K562 (cell line): ENCODE results near the gene NRTN. TPM values are rescaled to one million over a fixed set of nuclear protein-coding genes. Genes with fewer than 3 reads are reported as not detected.

Experiments used
- BCL6 ChIP-seq: fragments of 250-450 bp; sonication (Bioruptor Pico); IDR thresholded peaks from 2 replicates; pipeline ENCODE4 v1.4.0; 2020
- ETV5 ChIP-seq: sonication (generic); formaldehyde crosslinking; IDR thresholded peaks from 2 replicates; pipeline ENCODE4 v1.4.0; 2020; ENCODE audit warnings: low read depth, mild to moderate bottlenecking, missing genetic modification reagents
- HDAC3 ChIP-seq: fragments of 450-650 bp; IDR thresholded peaks from 2 replicates; pipeline ENCODE4 v1.6.1; 2018; ENCODE audit warnings: borderline replicate concordance, mild to moderate bottlenecking, moderate library complexity; ENCODE audit not compliant: partially characterized antibody
- POLR2G ChIP-seq: fragments of 200-400 bp; formaldehyde crosslinking; IDR thresholded peaks from 2 replicates; pipeline ENCODE4 v1.6.1; 2017; ENCODE audit warnings: low read depth, mild to moderate bottlenecking, antibody characterized with exemption, low read length, moderate library complexity
- POLR3A ChIP-seq: IDR thresholded peaks from 2 replicates; pipeline ENCODE4 v1.6.1; 2011; ENCODE audit warnings: borderline replicate concordance, mild to moderate bottlenecking, moderate library complexity; ENCODE audit not compliant: insufficient read length, insufficient read depth; ENCODE audit errors: extremely low read depth
- POU5F1 ChIP-seq: fragments of 150-350 bp; IDR thresholded peaks from 2 replicates; pipeline ENCODE4 v1.6.1; 2014; ENCODE audit warnings: borderline replicate concordance, low read length, low read depth, mild to moderate bottlenecking; ENCODE audit not compliant: partially characterized antibody
- XRCC5 ChIP-seq: fragments of 200-400 bp; formaldehyde crosslinking; IDR thresholded peaks from 2 replicates; pipeline ENCODE4 v1.6.1; 2017; ENCODE audit warnings: low read depth, mild to moderate bottlenecking, low read length
- ZNF174 ChIP-seq: fragments of 250-450 bp; sonication (Bioruptor Pico); IDR thresholded peaks from 2 replicates; pipeline ENCODE4 v1.4.0; 2020; ENCODE audit warnings: mild to moderate bottlenecking
- ZNF780A ChIP-seq: fragments of 250-450 bp; sonication (Bioruptor Pico); IDR thresholded peaks from 2 replicates; pipeline ENCODE4 v1.5.0; 2021; ENCODE audit warnings: mild to moderate bottlenecking
- polyA plus RNA-seq, 8 experiments: library from polyadenylated mRNA; depleted of rRNA in 4 of 8; stranded (reverse) in 5 of 8; unstranded in 3 of 8; fragments of >200 nt; fragmentation: Nextera tagmentation in 2 of 8; fragmentation: Illumina TruSeq in 1 of 8; extraction: Ambion mirVana in 2 of 8; extraction: Trizol in 1 of 8; gene quantifications; 2 replicates each; pipeline versions ENCODE4 v1.2.1 to v1.2.3, GENCODE V29; 2011 to 2014; ENCODE audit warnings: inconsistent platforms in 1 of 8, missing spikeins in 1 of 8
- total RNA-seq, 7 experiments: library from RNA; depleted of rRNA in 6 of 7; stranded (reverse); fragments of >200 nt in 6 of 7; fragmentation: Illumina TruSeq in 2 of 7; extraction: Trizol in 2 of 7; gene quantifications; 2 replicates each; pipeline versions ENCODE4 v1.2.1 to v1.2.3, GENCODE V29; 2011 to 2021; ENCODE audit warnings: low replicate concordance in 1 of 7
- TF ChIP-seq, protein P1 (sequence below): fragments of 250-450 bp; sonication (Bioruptor Pico); IDR thresholded peaks from 2 replicates; pipeline ENCODE4 v1.4.0; 2020; ENCODE audit warnings: mild to moderate bottlenecking
- TF ChIP-seq, protein P2 (sequence below): fragments of 200-600 bp; sonication (generic); IDR thresholded peaks from one replicate; pipeline ENCODE4 v1.6.1; 2012; ENCODE audit warnings: mild to moderate bottlenecking, low read depth, low read length, inconsistent platforms

NRTN gene
- total and polyA plus RNA-seq, 9 of the 15 experiments (the other 6 are each of a cell fraction or from before 2014, with no cell fraction given) = 0.62 to 8.1 (median 1.6) TPM; not detected in 2

DNA sequence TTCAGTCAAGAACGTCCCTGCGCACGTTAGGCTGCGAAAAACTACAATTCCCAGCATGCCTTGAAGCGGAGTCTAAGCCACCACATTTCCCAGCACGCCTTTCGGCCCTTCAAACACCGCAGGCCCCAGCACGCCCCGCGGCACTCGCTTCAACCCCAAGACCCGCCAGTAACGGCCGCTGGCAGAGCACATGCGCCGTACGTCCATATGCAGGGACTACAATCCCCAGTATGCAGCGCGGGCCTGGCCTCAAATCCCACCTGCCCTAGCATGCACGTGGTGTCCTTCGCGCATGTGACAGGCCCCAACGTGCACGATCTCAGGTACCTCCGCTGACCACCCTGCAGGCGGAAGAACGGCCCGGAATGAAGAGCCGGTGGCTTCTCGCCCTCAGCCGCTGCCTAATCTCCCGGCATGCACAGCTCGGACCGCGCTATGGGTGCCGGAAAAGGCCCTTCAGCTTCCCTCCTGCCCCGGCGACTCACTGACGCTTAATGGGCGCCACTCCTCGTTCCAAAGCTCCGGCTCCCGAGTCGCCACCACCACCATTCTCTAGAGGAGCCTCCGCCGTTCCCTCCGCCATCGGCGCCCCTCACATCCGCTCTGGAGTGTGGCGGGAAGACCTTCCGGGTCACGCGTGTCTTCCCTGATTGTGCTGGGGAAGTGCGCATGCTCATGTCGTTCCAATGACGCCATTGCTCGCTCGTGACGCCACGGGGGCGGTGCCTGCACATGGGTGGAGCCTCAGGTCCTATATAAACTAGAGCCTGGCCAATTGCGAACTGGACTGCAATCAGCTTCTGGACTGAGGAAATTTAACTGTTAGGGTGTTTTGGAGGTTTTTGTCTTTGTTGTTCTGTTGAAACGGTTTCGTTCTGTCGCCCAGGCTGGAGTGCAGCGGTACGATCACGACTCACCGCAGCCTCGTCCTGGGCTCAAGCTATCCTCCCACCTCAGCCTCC lies 14.0 kb upstream of the NRTN start, which contains the start of gene DUS3L (continued):
- TF ChIP-seq, protein P1, sequence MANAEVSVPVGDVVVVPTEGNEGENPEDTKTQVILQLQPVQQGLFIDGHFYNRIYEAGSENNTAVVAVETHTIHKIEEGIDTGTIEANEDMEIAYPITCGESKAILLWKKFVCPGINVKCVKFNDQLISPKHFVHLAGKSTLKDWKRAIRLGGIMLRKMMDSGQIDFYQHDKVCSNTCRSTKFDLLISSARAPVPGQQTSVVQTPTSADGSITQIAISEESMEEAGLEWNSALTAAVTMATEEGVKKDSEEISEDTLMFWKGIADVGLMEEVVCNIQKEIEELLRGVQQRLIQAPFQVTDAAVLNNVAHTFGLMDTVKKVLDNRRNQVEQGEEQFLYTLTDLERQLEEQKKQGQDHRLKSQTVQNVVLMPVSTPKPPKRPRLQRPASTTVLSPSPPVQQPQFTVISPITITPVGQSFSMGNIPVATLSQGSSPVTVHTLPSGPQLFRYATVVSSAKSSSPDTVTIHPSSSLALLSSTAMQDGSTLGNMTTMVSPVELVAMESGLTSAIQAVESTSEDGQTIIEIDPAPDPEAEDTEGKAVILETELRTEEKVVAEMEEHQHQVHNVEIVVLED (CRISPR knock-in tag) = peak; percentile 15
- TF ChIP-seq ZNF780A (CRISPR knock-in tag) (no peak), XRCC5 (no peak; the same call in 1 of the 2 replicates), POLR2G (peak; percentile 98), ETV5 (CRISPR knock-in tag) (peak; percentile 89), POU5F1 (peak; percentile 10), HDAC3 (no peak), POLR3A (no peak), ZNF174 (CRISPR knock-in tag) (no peak), BCL6 (CRISPR knock-in tag) (no peak)
- TF ChIP-seq, protein P2, sequence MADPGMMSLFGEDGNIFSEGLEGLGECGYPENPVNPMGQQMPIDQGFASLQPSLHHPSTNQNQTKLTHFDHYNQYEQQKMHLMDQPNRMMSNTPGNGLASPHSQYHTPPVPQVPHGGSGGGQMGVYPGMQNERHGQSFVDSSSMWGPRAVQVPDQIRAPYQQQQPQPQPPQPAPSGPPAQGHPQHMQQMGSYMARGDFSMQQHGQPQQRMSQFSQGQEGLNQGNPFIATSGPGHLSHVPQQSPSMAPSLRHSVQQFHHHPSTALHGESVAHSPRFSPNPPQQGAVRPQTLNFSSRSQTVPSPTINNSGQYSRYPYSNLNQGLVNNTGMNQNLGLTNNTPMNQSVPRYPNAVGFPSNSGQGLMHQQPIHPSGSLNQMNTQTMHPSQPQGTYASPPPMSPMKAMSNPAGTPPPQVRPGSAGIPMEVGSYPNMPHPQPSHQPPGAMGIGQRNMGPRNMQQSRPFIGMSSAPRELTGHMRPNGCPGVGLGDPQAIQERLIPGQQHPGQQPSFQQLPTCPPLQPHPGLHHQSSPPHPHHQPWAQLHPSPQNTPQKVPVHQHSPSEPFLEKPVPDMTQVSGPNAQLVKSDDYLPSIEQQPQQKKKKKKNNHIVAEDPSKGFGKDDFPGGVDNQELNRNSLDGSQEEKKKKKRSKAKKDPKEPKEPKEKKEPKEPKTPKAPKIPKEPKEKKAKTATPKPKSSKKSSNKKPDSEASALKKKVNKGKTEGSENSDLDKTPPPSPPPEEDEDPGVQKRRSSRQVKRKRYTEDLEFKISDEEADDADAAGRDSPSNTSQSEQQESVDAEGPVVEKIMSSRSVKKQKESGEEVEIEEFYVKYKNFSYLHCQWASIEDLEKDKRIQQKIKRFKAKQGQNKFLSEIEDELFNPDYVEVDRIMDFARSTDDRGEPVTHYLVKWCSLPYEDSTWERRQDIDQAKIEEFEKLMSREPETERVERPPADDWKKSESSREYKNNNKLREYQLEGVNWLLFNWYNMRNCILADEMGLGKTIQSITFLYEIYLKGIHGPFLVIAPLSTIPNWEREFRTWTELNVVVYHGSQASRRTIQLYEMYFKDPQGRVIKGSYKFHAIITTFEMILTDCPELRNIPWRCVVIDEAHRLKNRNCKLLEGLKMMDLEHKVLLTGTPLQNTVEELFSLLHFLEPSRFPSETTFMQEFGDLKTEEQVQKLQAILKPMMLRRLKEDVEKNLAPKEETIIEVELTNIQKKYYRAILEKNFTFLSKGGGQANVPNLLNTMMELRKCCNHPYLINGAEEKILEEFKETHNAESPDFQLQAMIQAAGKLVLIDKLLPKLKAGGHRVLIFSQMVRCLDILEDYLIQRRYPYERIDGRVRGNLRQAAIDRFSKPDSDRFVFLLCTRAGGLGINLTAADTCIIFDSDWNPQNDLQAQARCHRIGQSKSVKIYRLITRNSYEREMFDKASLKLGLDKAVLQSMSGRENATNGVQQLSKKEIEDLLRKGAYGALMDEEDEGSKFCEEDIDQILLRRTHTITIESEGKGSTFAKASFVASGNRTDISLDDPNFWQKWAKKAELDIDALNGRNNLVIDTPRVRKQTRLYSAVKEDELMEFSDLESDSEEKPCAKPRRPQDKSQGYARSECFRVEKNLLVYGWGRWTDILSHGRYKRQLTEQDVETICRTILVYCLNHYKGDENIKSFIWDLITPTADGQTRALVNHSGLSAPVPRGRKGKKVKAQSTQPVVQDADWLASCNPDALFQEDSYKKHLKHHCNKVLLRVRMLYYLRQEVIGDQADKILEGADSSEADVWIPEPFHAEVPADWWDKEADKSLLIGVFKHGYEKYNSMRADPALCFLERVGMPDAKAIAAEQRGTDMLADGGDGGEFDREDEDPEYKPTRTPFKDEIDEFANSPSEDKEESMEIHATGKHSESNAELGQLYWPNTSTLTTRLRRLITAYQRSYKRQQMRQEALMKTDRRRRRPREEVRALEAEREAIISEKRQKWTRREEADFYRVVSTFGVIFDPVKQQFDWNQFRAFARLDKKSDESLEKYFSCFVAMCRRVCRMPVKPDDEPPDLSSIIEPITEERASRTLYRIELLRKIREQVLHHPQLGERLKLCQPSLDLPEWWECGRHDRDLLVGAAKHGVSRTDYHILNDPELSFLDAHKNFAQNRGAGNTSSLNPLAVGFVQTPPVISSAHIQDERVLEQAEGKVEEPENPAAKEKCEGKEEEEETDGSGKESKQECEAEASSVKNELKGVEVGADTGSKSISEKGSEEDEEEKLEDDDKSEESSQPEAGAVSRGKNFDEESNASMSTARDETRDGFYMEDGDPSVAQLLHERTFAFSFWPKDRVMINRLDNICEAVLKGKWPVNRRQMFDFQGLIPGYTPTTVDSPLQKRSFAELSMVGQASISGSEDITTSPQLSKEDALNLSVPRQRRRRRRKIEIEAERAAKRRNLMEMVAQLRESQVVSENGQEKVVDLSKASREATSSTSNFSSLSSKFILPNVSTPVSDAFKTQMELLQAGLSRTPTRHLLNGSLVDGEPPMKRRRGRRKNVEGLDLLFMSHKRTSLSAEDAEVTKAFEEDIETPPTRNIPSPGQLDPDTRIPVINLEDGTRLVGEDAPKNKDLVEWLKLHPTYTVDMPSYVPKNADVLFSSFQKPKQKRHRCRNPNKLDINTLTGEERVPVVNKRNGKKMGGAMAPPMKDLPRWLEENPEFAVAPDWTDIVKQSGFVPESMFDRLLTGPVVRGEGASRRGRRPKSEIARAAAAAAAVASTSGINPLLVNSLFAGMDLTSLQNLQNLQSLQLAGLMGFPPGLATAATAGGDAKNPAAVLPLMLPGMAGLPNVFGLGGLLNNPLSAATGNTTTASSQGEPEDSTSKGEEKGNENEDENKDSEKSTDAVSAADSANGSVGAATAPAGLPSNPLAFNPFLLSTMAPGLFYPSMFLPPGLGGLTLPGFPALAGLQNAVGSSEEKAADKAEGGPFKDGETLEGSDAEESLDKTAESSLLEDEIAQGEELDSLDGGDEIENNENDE = no peak
